Measurements from ENCODE around the gene TRPC4AP. TPM values are rescaled to one million over a fixed set of nuclear protein-coding genes. Genes with fewer than 3 reads are reported as not detected.

Gene TRPC4AP
- total RNA-seq, 6 donors from 2014 or later, result 64.3 to 118 (median 80.5) TPM

DNA sequence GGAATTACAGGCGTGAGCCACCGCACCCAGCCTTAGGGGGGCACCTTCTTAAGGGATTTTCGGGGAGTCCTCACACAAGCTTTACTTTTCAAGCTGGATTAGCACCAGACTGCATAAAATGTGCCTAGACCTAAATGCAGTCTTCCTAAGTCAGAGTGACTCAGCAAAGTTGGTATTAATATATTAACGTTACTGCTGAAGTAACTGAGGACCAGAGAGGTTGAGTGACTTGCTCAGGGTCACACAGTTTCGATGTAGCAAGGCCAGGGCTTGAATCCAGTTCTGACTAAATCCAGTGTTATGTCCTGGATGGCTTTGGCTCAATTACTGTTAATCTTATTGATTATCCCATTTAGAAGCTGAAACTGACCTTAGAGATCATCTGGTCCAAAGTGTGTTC is 41.1 kb upstream of the TRPC4AP start:
- no peak for ATAC-seq (ENCODE audit: low FRiP score in 2 of 2)
- no peaks in the 10 kb centered on the region for H3K9me3 ChIP-seq
- no peaks in the 10 kb centered on the region for H3K4me1 ChIP-seq
- DNase-seq, result no peak
- H3K4me3 ChIP-seq, result no peak overlapping the region
- H3K27me3 ChIP-seq, result no peaks in the 10 kb centered on the region
- no peak for TF ChIP-seq EP300 (IDR thresholded peaks at IDR 0.05)
- TF ChIP-seq POLR2AphosphoS5 (IDR thresholded peaks at IDR 0.05), result no peak
- TF ChIP-seq POLR2A (IDR thresholded peaks at IDR 0.05), result no peak
- TF ChIP-seq, protein P1, sequence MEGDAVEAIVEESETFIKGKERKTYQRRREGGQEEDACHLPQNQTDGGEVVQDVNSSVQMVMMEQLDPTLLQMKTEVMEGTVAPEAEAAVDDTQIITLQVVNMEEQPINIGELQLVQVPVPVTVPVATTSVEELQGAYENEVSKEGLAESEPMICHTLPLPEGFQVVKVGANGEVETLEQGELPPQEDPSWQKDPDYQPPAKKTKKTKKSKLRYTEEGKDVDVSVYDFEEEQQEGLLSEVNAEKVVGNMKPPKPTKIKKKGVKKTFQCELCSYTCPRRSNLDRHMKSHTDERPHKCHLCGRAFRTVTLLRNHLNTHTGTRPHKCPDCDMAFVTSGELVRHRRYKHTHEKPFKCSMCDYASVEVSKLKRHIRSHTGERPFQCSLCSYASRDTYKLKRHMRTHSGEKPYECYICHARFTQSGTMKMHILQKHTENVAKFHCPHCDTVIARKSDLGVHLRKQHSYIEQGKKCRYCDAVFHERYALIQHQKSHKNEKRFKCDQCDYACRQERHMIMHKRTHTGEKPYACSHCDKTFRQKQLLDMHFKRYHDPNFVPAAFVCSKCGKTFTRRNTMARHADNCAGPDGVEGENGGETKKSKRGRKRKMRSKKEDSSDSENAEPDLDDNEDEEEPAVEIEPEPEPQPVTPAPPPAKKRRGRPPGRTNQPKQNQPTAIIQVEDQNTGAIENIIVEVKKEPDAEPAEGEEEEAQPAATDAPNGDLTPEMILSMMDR (IDR thresholded peaks at IDR 0.05), result no peak
- H3K36me3 ChIP-seq, result peaks cover 39 to 98% (median 73%) of the 10 kb centered on the region in 4 donors
- no peak overlapping the region for H3K27ac ChIP-seq
- 97 to 98% methylated on average over 5 of the region's 5 CpGs for WGBS, 2 donors

DNA sequence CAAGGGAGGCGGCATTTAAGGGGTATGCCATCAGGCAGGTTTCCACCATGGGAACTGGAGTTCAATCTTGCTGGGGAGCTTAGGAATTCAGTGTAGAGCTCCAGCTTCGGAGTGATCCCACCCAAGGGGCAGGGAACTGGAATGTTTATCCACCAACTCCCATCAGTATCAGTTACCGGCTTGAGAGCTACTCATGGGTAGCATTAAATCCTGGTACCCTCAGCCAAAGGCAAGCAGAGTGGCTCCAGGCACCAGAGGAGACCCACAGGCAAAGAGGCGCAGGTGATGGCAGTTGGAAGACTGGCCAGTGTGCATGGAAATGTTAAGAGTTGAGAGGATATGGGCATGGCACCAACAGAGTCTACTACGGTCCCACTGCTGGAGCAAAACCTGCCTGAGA is 40.4 kb upstream of the TRPC4AP start:
- Histone ChIP-seq H3K4me1 (no peaks in the 10 kb centered on the region), H3K27me3 (no peaks in the 10 kb centered on the region), H3K9me3 (no peaks in the 10 kb centered on the region), H3K27ac (no peak overlapping the region), H3K36me3 (peaks cover 38 to 98% (median 71%) of the 10 kb centered on the region in 4 donors), H3K4me3 (no peak overlapping the region)
- DNase-seq (no peak), ATAC-seq (ENCODE audit: low FRiP score in 2 of 2) (no peak)
- 93 to 97% methylated on average over 5 of the region's 5 CpGs for WGBS, 2 donors
- no peak for TF ChIP-seq EP300 (IDR thresholded peaks at IDR 0.05)
- TF ChIP-seq, protein P1 (IDR thresholded peaks at IDR 0.05), result no peak
- TF ChIP-seq POLR2A (IDR thresholded peaks at IDR 0.05), result no peak
- no peak for TF ChIP-seq POLR2AphosphoS5 (IDR thresholded peaks at IDR 0.05)

DNA sequence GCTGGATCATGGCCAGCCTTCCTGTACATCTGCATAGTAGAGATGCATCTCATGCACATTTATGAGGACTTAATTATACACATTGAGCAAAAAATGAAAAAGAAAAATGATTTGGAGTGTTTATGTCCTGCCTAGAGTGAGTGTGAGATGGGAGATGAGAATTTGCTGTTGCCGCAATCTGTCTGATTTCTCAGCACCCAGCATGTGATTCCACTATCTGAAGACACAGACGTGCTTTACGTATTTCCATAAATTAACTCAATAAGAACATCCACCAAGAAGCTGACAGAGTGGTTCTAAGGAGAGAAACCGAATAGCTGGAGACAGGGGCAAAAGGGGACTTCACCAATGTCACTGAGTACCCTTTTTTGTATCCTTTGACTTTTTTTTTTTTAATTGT is 39.3 kb upstream of the TRPC4AP start:
- WGBS, 2 donors, result 86 to 87% methylated on average over 4 of the region's 4 CpGs
- Histone ChIP-seq H3K27ac (no peak overlapping the region), H3K9me3 (no peaks in the 10 kb centered on the region), H3K36me3 (peaks cover 39 to 98% (median 67%) of the 10 kb centered on the region in 4 donors), H3K27me3 (no peaks in the 10 kb centered on the region), H3K4me1 (no peaks in the 10 kb centered on the region), H3K4me3 (no peak overlapping the region)
- ATAC-seq (ENCODE audit: low FRiP score in 2 of 2) (no peak), DNase-seq (no peak)
- TF ChIP-seq POLR2A (IDR thresholded peaks at IDR 0.05) (no peak), EP300 (IDR thresholded peaks at IDR 0.05) (no peak), POLR2AphosphoS5 (IDR thresholded peaks at IDR 0.05) (no peak)
- TF ChIP-seq, protein P1 (IDR thresholded peaks at IDR 0.05), result no peak

DNA sequence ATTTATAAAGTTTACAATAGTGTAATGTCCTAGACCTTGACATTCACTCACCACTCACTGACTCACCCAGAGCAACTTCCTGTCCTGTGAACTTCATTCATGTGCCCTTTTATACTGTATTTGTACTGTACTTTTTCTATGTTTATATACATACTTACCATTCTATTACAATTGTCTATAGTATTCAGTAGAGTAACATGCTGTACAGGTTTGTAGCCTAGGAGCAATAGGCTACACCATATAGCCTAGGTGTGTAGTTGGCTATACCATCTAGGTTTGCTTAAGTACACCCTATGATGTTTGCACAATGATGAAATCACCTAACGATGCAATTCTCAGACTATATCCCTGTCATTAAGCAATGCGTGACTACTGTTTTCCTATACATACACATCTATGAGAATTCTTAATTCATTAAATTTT is 37.1 kb upstream of the TRPC4AP start:
- DNase-seq (no peak), ATAC-seq (ENCODE audit: low FRiP score in 2 of 2) (no peak)
- no peaks in the 10 kb centered on the region for H3K4me1 ChIP-seq
- H3K36me3 ChIP-seq, result peaks cover 41 to 98% (median 65%) of the 10 kb centered on the region in 4 donors
- H3K4me3 ChIP-seq, result no peak overlapping the region
- no peaks in the 10 kb centered on the region for H3K9me3 ChIP-seq
- H3K27ac ChIP-seq, result no peak overlapping the region
- no peaks in the 10 kb centered on the region for H3K27me3 ChIP-seq
- 75 to 78% methylated on average over 2 of the region's 2 CpGs for WGBS, 2 donors
- TF ChIP-seq EP300 (IDR thresholded peaks at IDR 0.05) (no peak), POLR2A (IDR thresholded peaks at IDR 0.05) (no peak), POLR2AphosphoS5 (IDR thresholded peaks at IDR 0.05) (no peak)
- TF ChIP-seq, protein P1 (IDR thresholded peaks at IDR 0.05), result no peak

DNA sequence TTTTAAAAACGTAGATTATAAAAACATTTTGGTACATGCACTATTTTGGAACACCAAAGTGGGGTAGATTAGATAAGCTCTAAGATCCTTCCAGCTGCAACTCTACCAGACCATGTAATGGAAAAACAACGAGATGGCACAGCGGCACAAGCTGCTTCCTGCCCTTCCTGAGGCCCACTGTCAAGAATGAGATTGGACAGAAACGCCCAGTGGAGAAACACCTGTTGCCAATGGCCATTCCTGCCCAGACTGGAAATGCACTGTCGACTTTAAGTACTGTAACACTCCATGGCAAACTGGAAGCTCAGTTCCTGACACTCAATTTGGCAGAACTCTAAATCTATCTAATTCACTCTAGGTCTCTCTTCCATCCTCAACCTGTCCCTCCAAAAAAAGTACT is 33.1 kb upstream of the TRPC4AP start:
- H3K4me3 ChIP-seq, result no peak overlapping the region
- DNase-seq (no peak), ATAC-seq (ENCODE audit: low FRiP score in 2 of 2) (no peak)
- no peaks in the 10 kb centered on the region for H3K9me3 ChIP-seq
- TF ChIP-seq POLR2AphosphoS5 (IDR thresholded peaks at IDR 0.05), result no peak
- no peak for TF ChIP-seq POLR2A (IDR thresholded peaks at IDR 0.05)
- no peak for TF ChIP-seq EP300 (IDR thresholded peaks at IDR 0.05)
- TF ChIP-seq, protein P1 (IDR thresholded peaks at IDR 0.05), result no peak
- no peak overlapping the region for H3K27ac ChIP-seq
- no peaks in the 10 kb centered on the region for H3K27me3 ChIP-seq
- H3K4me1 ChIP-seq, result no peaks in the 10 kb centered on the region
- 89 to 94% methylated on average over 5 of the region's 5 CpGs for WGBS, 2 donors
- H3K36me3 ChIP-seq, result peaks cover 44 to 98% (median 69%) of the 10 kb centered on the region in 4 donors

Measured in upper lobe of left lung (tissue), 6 donors.